ENCODE measurements around the gene FAHD2A.
"Not testable (repeated sequence)": the region's sequence is repeated elsewhere in the genome, so short reads cannot be mapped to it uniquely, and the experiment has no call there.

FAHD2A gene

DNA sequence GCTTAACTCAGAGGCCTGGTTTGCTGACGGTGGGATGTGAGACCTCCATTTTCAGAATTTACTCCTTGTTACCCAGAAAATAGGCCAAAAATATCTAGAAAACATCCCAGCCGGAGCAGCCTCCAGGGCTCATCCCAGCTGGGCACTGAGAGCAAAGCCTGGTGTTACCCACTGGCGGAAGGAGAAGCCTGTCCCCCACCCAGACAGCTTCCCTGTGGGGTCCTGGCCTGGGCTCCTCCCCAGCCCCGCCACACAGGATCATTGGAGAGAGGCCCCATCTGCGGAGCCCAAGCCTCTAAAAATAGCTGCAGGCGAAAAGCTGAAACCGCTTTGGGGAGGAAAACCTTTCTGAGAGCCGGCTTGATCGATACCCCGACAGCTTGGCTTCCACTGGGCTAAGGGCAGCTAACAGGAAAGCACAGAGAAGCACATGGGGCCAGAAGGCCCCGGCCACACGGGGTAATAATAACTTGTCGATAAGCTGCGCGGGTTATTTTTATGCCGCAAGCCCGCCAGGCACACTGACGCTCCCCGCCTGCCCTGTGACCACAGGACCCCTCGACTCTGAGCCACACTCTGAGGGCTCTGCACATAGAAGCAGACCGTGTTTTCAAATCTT lies 26.9 kb upstream of the FAHD2A start:
- DNase-seq (ENCODE audit: low read depth in 1 of 2, low spot score in 1 of 2) = no peak

GRCh38 chr2:95376311-95377215 lies 25.9 kb upstream of the FAHD2A start:
- DNase-seq (ENCODE audit: low read depth in 1 of 2, low spot score in 1 of 2) = no peak

DNA sequence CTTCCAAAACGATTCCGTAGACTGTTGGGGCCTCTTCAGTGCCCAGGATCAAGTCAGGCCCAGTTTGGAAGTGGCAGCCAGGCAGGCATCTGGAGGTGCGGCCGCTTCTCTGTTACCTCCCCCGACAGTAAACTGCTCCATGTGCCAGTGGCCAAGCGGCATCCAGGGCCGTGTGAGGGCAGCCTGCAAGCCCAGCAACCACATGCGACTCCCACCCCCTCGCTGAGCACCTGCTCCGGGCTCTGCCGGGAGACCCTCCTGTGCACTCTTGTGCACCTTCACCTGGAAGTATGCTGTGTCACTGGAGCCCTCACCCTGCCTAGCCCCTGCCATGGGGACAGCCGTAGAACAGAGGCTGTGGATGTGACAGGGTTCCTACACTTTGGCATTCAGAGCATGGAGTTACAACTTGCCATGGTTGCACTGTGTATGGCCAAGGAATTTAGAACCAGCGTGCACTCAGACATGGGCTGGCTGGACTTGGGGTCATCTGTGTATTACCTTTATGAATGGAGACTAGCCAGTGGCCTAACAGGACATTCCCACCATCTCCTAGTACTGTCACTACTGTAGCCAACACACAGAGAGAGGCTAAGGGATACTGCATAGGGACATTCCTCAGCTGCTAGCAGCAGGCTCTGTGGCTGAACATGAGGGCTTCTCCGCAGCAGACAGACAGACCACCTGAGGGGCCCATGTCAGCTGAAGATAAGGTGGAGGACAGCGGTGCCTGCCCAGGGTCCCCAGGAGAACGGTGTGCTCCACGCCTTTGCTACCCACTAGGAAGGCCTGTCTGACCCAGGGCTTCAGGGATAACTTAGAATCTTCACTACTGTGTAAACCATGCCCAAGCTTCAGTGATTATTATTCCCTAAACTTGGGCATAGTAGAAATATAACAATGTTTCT lies 25.0 kb upstream of the FAHD2A start:
- DNase-seq (ENCODE audit: low read depth in 1 of 2, low spot score in 1 of 2) = no peak

DNA sequence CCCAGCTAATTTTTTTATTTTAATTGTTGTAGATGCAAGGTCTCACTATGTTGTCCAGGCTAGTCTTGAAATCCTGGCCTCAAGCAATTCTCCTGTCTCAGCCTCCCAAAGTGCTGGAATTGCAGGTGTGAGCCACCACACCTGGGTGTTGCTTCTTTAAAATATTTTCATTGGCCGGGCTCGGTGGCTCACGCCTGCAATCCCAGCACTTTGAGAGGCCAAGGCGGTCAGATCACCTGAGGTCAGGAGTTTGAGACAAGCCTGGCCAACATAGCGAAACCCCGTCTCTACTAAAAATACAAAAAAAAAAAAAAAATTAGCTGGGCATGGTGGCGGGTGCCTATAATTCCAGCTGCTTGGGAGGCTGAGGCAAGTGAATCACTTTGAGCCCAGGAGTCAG lies 24.2 kb upstream of the FAHD2A start:
- DNase-seq (ENCODE audit: low read depth in 1 of 2, low spot score in 1 of 2) = not testable (repeated sequence)

- no peak for DNase-seq (ENCODE audit: low read depth in 1 of 2, low spot score in 1 of 2)
Measured at GRCh38 chr2:95379371-95379831, 23.1 kb upstream of the FAHD2A start.

DNA sequence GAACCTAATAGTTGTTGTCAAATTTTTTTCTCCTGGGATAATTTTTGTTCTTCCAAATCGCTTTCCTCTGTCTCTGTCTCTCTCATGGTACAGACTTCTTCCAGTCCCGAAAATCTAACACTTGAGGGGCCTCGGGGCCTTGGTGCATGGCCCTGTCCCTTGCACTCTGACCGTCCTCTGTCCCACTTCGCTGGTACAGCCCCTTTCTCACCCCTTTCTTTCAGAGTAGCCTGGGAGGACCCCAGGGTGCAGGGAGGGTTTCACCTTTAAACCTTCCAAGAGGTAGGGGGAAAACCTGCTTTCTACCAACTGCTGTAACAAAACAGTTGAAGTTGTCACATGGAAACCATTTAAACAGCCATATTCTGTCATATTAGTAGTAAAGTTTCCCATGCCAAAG lies 22.2 kb upstream of the FAHD2A start:
- DNase-seq (ENCODE audit: low read depth in 1 of 2, low spot score in 1 of 2) = no peak

GRCh38 chr2:95380731-95381130 lies 21.8 kb upstream of the FAHD2A start:
- DNase-seq (ENCODE audit: low read depth in 1 of 2, low spot score in 1 of 2) = no peak

DNA sequence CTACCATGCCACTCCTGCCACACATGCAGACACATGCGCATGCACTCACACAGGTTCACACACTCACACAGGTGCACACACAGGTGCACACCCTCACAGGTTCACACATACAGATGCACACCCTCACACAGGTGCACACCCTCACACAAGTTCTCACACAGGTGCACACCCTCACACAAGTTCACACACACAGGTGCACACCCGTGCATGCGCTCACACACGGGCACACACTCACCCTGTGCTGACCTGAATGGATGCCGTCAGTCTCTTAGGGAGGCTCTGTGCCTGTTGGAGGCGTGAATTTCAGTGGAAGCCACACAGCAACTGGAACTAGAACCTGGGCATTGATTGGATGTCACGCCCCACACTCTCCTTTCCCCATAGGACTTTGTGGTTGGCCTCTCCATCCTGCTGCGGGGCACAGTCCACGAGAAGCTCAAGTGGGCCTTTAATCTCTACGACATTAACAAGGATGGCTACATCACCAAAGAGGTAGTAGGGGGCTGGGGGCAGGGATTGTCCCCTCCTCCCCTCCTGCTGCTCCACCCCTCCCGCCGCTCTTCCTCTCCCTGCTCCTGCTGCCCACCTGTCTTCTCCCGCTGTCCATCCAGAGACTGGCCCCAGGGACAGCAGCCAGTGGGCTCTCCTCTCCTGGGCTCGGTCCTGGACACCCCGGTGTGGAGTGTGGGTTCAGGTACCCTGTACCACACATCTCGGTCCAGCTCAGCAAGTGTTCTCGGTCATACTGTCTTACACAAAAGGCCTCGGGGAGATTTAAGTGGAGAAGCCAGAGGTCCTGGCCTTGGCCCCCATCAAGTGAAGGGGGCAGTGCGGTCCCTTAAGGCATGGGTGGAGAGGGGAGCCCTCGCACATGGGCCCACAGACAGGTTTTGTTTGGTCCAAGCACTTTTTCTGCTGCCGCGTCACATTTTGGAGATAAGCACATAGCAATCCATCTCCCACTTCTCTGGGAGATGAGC lies 21.0 kb upstream of the FAHD2A start:
- DNase-seq (ENCODE audit: low read depth in 1 of 2, low spot score in 1 of 2) = no peak

GRCh38 chr2:95382192-95382591 lies 20.3 kb upstream of the FAHD2A start:
- DNase-seq (ENCODE audit: low read depth in 1 of 2, low spot score in 1 of 2) = no peak

DNA sequence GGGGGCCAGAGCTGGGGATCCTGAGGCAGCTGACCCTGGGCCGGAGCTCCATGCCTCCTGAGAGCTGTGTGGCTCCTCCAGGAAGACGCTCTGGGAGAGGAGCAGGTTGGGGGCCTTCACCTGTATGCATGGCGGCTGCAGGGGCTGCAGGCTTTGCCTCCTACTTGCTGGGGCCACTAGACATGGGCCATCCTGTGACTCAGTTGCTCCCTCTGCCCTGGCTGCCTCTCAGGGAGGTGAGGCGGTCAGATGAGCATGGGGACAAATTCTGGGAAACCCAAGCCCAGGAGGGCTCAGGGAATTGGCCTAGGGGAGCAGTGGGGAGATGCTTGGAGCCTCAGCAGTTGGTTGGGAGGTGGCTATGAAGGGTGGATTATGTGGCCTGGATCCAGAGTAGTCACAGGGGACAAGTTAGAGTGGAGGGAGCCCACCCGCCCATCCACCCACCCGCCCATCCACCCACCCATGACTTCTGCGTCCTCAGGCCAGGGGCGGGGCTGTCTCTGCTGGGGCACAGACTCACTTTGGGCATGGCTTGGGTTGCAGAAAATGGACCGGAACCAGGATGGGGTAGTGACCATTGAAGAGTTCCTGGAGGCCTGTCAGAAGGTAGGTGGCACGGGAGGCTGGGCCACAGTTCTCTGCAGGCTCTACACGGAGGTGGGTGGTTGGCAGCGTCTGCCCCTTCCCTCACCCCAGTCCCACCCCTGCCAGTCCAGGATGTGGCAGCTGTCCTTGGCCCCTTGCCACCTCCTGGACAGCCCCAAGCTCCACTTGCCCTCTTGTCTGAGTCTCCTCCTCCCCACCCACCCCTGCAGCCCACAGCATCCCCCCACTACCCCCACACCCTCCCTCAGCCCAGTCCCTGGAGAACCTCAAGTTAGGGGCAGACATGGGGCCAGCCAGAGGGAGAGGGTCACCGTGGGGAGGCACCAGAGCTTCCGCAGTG lies 19.5 kb upstream of the FAHD2A start:
- DNase-seq (ENCODE audit: low read depth in 1 of 2, low spot score in 1 of 2) = no peak

- DNase-seq (ENCODE audit: low read depth in 1 of 2, low spot score in 1 of 2) = no peak
Measured at GRCh38 chr2:95383635-95384027, 18.9 kb upstream of the FAHD2A start.

GRCh38 chr2:95384854-95385569 lies 17.5 kb upstream of the FAHD2A start:
- no peak for DNase-seq (ENCODE audit: low read depth in 1 of 2, low spot score in 1 of 2)

DNA sequence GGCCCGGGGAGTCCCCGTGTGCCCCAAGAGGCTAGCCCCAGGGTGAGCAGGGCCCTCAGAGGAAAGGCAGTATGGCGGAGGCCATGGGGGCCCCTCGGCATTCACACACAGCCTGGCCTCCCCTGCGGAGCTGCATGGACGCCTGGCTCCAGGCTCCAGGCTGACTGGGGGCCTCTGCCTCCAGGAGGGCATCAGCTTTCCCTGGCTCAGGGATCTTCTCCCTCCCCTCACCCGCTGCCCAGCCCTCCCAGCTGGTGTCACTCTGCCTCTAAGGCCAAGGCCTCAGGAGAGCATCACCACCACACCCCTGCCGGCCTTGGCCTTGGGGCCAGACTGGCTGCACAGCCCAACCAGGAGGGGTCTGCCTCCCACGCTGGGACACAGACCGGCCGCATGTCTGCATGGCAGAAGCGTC lies 16.9 kb upstream of the FAHD2A start:
- DNase-seq (ENCODE audit: low read depth in 1 of 2, low spot score in 1 of 2) = no peak

DNA sequence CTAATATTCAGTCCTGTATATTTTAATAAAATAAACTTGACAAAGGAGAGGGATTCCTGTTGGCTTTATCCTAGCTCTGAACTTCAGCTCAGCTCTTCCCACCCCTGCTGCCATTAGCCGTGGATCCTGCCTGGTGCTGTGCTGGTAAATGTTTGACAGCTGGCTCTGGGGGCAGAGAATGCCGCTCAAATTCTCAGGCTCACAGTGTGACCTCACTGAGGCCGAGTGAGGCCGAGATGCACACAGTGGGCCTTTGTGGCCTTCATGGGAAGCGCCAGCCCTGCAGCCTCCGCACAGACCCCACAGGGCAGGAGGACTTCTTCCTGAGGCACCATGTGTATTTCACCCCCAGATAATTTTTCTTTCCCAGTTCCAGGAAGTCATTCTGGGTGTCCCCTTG lies 16.5 kb upstream of the FAHD2A start:
- no peak for DNase-seq (ENCODE audit: low read depth in 1 of 2, low spot score in 1 of 2)

DNA sequence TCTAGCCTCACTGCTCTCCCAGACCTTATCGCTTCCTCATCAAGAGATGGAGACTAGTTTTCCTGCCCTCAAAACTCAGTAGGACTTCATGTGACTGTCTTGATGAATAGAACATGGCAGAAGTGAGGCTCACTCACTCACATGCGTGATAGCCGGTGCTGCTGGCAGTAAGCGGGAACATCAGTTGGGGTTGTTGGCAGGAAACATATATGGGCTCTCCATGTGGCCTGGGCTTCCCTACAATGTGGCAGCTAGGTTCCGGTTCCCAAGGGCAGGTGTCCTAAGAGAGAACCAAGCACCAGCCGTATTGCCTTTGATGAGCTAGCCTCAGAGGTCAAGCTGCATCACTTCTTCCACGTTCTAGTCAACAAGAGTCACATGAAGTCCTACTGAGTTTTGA lies 15.2 kb upstream of the FAHD2A start:
- no peak for DNase-seq (ENCODE audit: low read depth in 1 of 2, low spot score in 1 of 2)

GRCh38 chr2:95388091-95388692 lies 14.3 kb upstream of the FAHD2A start:
- no peak for DNase-seq (ENCODE audit: low read depth in 1 of 2, low spot score in 1 of 2)

GRCh38 chr2:95388856-95389244 lies 13.7 kb upstream of the FAHD2A start:
- no peak for DNase-seq (ENCODE audit: low read depth in 1 of 2, low spot score in 1 of 2)

Measured in activated CD4-positive, alpha-beta T cell treated with anti-CD3 and anti-CD28 coated beads, Interleukin-2, amount 50 U/mL, for 24 hours (primary cell).